Trophoblast cell (in vitro differentiated cells and primary cell): Measurements from ENCODE around the gene THAP7. TPM values are rescaled to one million over a fixed set of nuclear protein-coding genes. Genes with fewer than 3 reads are reported as not detected.
A peak's percentile ranks its signal among the peaks of the same experiment; 100 is the strongest.
"Not testable (repeated sequence)": the region's sequence is repeated elsewhere in the genome, so short reads cannot be mapped to it uniquely, and the experiment has no call there.

ENCODE experiments used
- DNase-seq, 2 donors: peaks; one replicate each; pipeline ENCODE4 v3.0.0-alpha.2; 2016
- H2AFZ ChIP-seq: 2 replicates; pipeline ENCODE4 v1.6.1; 2013; ENCODE audit warnings: low read length, moderate library complexity, mild to moderate bottlenecking; ENCODE audit not compliant: insufficient read depth, poor library complexity
- H2AK5ac ChIP-seq: 2 replicates; pipeline ENCODE4 v1.6.1; 2013; ENCODE audit warnings: mild to moderate bottlenecking, low read length
- H2BK120ac ChIP-seq: 2 replicates; pipeline ENCODE4 v1.6.1; 2013; ENCODE audit warnings: low read length, mild to moderate bottlenecking, moderate library complexity; ENCODE audit not compliant: insufficient read depth, poor library complexity
- H2BK12ac ChIP-seq: 2 replicates; pipeline ENCODE4 v1.6.1; 2013; ENCODE audit warnings: mild to moderate bottlenecking, low read length, moderate library complexity
- H2BK5ac ChIP-seq: 2 replicates; pipeline ENCODE4 v1.6.1; 2013; ENCODE audit warnings: low read length, low read depth, moderate library complexity, mild to moderate bottlenecking; ENCODE audit not compliant: poor library complexity
- H3K14ac ChIP-seq: 2 replicates; pipeline ENCODE4 v1.6.1; 2013; ENCODE audit warnings: mild to moderate bottlenecking, low read length
- H3K18ac ChIP-seq: 2 replicates; pipeline ENCODE4 v1.6.1; 2013; ENCODE audit warnings: mild to moderate bottlenecking, low read length
- H3K23ac ChIP-seq: 2 replicates; pipeline ENCODE4 v1.6.1; 2013; ENCODE audit warnings: low read length
- H3K27ac ChIP-seq: 2 replicates; pipeline ENCODE4 v1.5.1; 2013; ENCODE audit warnings: low read depth, mild to moderate bottlenecking, inconsistent platforms, low read length, moderate library complexity
- H3K27me3 ChIP-seq: 2 replicates; pipeline ENCODE4 v1.6.1; 2013; ENCODE audit warnings: inconsistent platforms, mild to moderate bottlenecking, low read length, moderate library complexity; ENCODE audit not compliant: insufficient read depth
- H3K36me3 ChIP-seq, 2 experiments: 1 replicate in 1 of 2; 2 replicates in 1 of 2; pipeline ENCODE4 v1.6.1; 2013; ENCODE audit warnings: low read length in 2 of 2, mild to moderate bottlenecking in 2 of 2, moderate library complexity in 1 of 2; ENCODE audit not compliant: insufficient read depth in 2 of 2, control insufficient read depth in 1 of 2
- H3K4ac ChIP-seq: 2 replicates; pipeline ENCODE4 v1.6.1; 2013; ENCODE audit warnings: low read depth, mild to moderate bottlenecking, low read length, moderate library complexity
- H3K4me1 ChIP-seq, 2 experiments: 1 replicate in 1 of 2; 2 replicates in 1 of 2; pipeline ENCODE4 v1.6.1; 2013; ENCODE audit warnings: low read length in 2 of 2, mild to moderate bottlenecking in 2 of 2, moderate library complexity in 1 of 2; ENCODE audit not compliant: insufficient read depth in 2 of 2, control insufficient read depth in 1 of 2
- H3K4me2 ChIP-seq: 2 replicates; pipeline ENCODE4 v1.6.1; 2013; ENCODE audit warnings: inconsistent platforms, mild to moderate bottlenecking, low read length, moderate library complexity
- H3K4me3 ChIP-seq: 2 replicates; pipeline ENCODE4 v1.5.1; 2013; ENCODE audit warnings: mild to moderate bottlenecking, low read depth, low read length, inconsistent platforms
- H3K79me1 ChIP-seq: one replicate; pipeline ENCODE4 v1.6.1; 2013; ENCODE audit warnings: low read length
- H3K79me2 ChIP-seq: 2 replicates; pipeline ENCODE4 v1.6.1; 2013; ENCODE audit warnings: low read length, mild to moderate bottlenecking; ENCODE audit not compliant: control insufficient read depth, insufficient read depth, poor library complexity
- H3K9ac ChIP-seq: 2 replicates; pipeline ENCODE4 v1.6.1; 2013; ENCODE audit warnings: mild to moderate bottlenecking, low read length
- H3K9me3 ChIP-seq: 2 replicates; pipeline ENCODE4 v1.6.1; 2013; ENCODE audit warnings: low read depth, mild to moderate bottlenecking, control low read depth, inconsistent platforms, low read length; ENCODE audit not compliant: insufficient read depth
- H4K12ac ChIP-seq: 2 replicates; pipeline ENCODE4 v1.6.1; 2013; ENCODE audit warnings: low read depth, mild to moderate bottlenecking, low read length, moderate library complexity
- H4K8ac ChIP-seq: 2 replicates; pipeline ENCODE4 v1.6.1; 2013; ENCODE audit warnings: low read depth, mild to moderate bottlenecking, low read length, moderate library complexity
- H4K91ac ChIP-seq: one replicate; pipeline ENCODE4 v1.6.1; 2013; ENCODE audit warnings: low read depth, mild to moderate bottlenecking, low read length, moderate library complexity
- WGBS: extraction: QIAGEN DNeasy Blood & Tissue Kit; methylation state at CpG from one replicate; pipeline ENCODE4 v1.1.7; 2013; ENCODE audit warnings: missing lambda C conversion rate; ENCODE audit not compliant: insufficient read length, insufficient coverage; ENCODE audit errors: extremely low coverage; 5-methylcytosine and 5-hydroxymethylcytosine counted together
- polyA plus RNA-seq: library from polyadenylated mRNA; stranded (reverse); fragments of 200-250 nt; gene quantifications from 2 replicates; pipeline ENCODE4 v1.2.3, GENCODE V29; 2013

THAP7 gene
- polyA plus RNA-seq, result 16.1 and 17.0 TPM in 2 replicates

- Histone ChIP-seq H3K9ac (peak within 1 kb of the TSS; percentile 91), H3K79me1 (peaks cover 17% of the 10 kb centered on the region), H3K14ac (peak within 1 kb of the TSS; percentile 99), H2BK12ac (peak within 1 kb of the TSS; percentile 45), H3K4ac (peak within 1 kb of the TSS; percentile 55), H4K12ac (peak within 1 kb of the TSS; percentile 98), H3K36me3 (peaks cover 29 to 30% of the 10 kb centered on the region in 2 experiments), H4K8ac (peak within 1 kb of the TSS; percentile 99), H2AFZ (peak within 1 kb of the TSS; percentile 73), H3K27me3 (no peaks in the 10 kb centered on the region), H2AK5ac (peak within 1 kb of the TSS; percentile 85), H3K79me2 (peaks cover 15% of the 10 kb centered on the region), H3K23ac (no peak within 1 kb of the TSS), H3K9me3 (no peaks in the 10 kb centered on the region), H4K91ac (peak within 1 kb of the TSS; percentile 96), H3K18ac (peak within 1 kb of the TSS; percentile 90), H3K4me1 (peaks cover 14 to 20% of the 10 kb centered on the region in 2 experiments), H3K4me3 (peak within 1 kb of the TSS; percentile 87), H2BK120ac (peak within 1 kb of the TSS; percentile 73), H3K4me2 (peak within 1 kb of the TSS; percentile 88), H2BK5ac (peak within 1 kb of the TSS; percentile 90), H3K27ac (peak within 1 kb of the TSS; percentile 96)
- DNase-seq, result peak; percentile 97 to 99
- no CpG with 5 or more reads among the region's 83 CpGs for WGBS
These were observed at the start of gene THAP7 for GRCh38 chr22:21001601-21002325. Gene THAP7 (minus strand): TSS chr22:21002118. CDS start chr22:21001911, 207 bp downstream.

- no peak overlapping the region for H4K91ac ChIP-seq
- H3K9me3 ChIP-seq, result no peaks in the 10 kb centered on the region
- H3K4me3 ChIP-seq, result no peak overlapping the region
- H3K14ac ChIP-seq, result no peak overlapping the region
- no peaks in the 10 kb centered on the region for H3K79me1 ChIP-seq
- H2AFZ ChIP-seq, result no peak overlapping the region
- no peak overlapping the region for H3K9ac ChIP-seq
- no peak overlapping the region for H3K18ac ChIP-seq
- no peak overlapping the region for H2BK12ac ChIP-seq
- H3K4me1 ChIP-seq, result peaks cover 4 to 7% of the 10 kb centered on the region in 2 experiments
- H3K23ac ChIP-seq, result no peak overlapping the region
- H4K12ac ChIP-seq, result no peak overlapping the region
- H3K4me2 ChIP-seq, result no peak overlapping the region
- H3K4ac ChIP-seq, result no peak overlapping the region
- DNase-seq, result no peak
- H2BK120ac ChIP-seq, result no peak overlapping the region
- WGBS, result no CpG with 5 or more reads among the region's 9 CpGs
- no peak overlapping the region for H2AK5ac ChIP-seq
- no peak overlapping the region for H4K8ac ChIP-seq
- no peak overlapping the region for H3K27ac ChIP-seq
- H3K36me3 ChIP-seq, result no peaks in the 10 kb centered on the region
- no peak overlapping the region for H2BK5ac ChIP-seq
- no peaks in the 10 kb centered on the region for H3K79me2 ChIP-seq
- H3K27me3 ChIP-seq, result no peaks in the 10 kb centered on the region
These were observed 49.4 kb upstream of the THAP7 start for GRCh38 chr22:21051145-21051830.

GRCh38 chr22:21048965-21049364 lies 47.0 kb upstream of the THAP7 start:
- not testable (repeated sequence) for H3K79me2 ChIP-seq, H2BK120ac ChIP-seq, H2BK5ac ChIP-seq, H2AFZ ChIP-seq, H2BK12ac ChIP-seq, H3K4me2 ChIP-seq, H3K18ac ChIP-seq, H3K27ac ChIP-seq, H2AK5ac ChIP-seq, H4K12ac ChIP-seq, DNase-seq, H3K79me1 ChIP-seq, H4K91ac ChIP-seq, H3K27me3 ChIP-seq, H3K36me3 ChIP-seq, H3K14ac ChIP-seq, H3K23ac ChIP-seq, H3K9me3 ChIP-seq, H3K4me3 ChIP-seq, H3K9ac ChIP-seq, H4K8ac ChIP-seq, H3K4ac ChIP-seq
- no CpG with 5 or more reads among the region's 12 CpGs for WGBS
- H3K4me1 ChIP-seq, result peaks cover 9 to 13% of the 10 kb centered on the region in 2 experiments

GRCh38 chr22:21048448-21048847 lies 46.5 kb upstream of the THAP7 start:
- not testable (repeated sequence) for H3K27ac ChIP-seq, H3K4me2 ChIP-seq, H3K4me3 ChIP-seq, H3K9ac ChIP-seq, H3K36me3 ChIP-seq, H3K79me2 ChIP-seq, H2BK12ac ChIP-seq, H2AK5ac ChIP-seq, H3K4ac ChIP-seq, H3K27me3 ChIP-seq, H3K23ac ChIP-seq, H3K18ac ChIP-seq, H4K91ac ChIP-seq, H3K79me1 ChIP-seq, H4K12ac ChIP-seq, H2BK120ac ChIP-seq, H2BK5ac ChIP-seq, H2AFZ ChIP-seq, H3K14ac ChIP-seq, H3K9me3 ChIP-seq, H4K8ac ChIP-seq, DNase-seq
- no CpG with 5 or more reads among the region's 5 CpGs for WGBS
- peaks cover 9 to 13% of the 10 kb centered on the region in 2 experiments for H3K4me1 ChIP-seq
